Activated CD8-positive, alpha-beta memory T cell treated with anti-CD3 and anti-CD28 coated beads for 1 hour (primary cell): Measurements from ENCODE around the gene TFPI2.

ENCODE experiments used
- DNase-seq, 2 donors: peaks; one replicate each; pipeline ENCODE4 v3.0.0-alpha.2; 2020; ENCODE audit warnings: low read depth in 1 of 2; ENCODE audit errors: extremely low read depth in 1 of 2

TFPI2 gene

GRCh38 chr7:93910076-93910994 is 19.8 kb upstream of the TFPI2 start:
- DNase-seq: no peak

GRCh38 chr7:93906267-93906666 is 15.7 kb upstream of the TFPI2 start, which contains the start of gene GNGT1:
TSS of gene GNGT1 (plus strand) at chr7:93906567. CDS start at chr7:93906747, 180 bp downstream.
- no peak for DNase-seq

DNA sequence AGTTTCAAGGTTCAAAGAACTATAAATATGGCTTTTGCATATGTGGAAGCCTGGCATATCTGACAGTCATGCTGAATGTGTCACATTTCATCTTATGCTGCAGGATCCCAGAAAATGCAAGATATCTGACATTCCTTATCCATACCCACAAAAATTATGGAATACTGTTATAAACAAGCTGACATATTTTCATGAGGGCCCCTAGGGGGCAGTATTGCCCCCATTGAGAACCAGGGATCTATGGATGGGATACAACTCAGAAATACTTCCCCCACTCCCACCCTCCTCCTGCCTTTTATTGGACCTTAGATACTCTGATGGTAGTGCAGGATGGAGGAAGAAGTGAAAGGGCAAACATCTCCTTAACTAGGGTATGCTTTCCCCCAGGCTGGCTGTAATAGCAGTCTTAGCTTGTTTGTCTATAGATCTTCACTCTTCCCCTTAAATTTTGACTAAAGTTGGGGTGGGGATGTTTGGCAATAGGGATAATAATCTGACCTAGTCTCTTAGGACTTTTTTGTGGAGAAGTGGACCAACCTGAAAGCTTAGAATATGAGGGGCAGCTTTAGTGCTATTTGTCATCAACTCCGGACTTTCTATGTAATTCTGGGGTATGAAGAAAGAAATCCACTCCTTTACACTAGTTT is 12.3 kb upstream of the TFPI2 start:
- no peak for DNase-seq

- no peak for DNase-seq
These were observed 7.1 kb upstream of the TFPI2 start for GRCh38 chr7:93897680-93898079.

DNA sequence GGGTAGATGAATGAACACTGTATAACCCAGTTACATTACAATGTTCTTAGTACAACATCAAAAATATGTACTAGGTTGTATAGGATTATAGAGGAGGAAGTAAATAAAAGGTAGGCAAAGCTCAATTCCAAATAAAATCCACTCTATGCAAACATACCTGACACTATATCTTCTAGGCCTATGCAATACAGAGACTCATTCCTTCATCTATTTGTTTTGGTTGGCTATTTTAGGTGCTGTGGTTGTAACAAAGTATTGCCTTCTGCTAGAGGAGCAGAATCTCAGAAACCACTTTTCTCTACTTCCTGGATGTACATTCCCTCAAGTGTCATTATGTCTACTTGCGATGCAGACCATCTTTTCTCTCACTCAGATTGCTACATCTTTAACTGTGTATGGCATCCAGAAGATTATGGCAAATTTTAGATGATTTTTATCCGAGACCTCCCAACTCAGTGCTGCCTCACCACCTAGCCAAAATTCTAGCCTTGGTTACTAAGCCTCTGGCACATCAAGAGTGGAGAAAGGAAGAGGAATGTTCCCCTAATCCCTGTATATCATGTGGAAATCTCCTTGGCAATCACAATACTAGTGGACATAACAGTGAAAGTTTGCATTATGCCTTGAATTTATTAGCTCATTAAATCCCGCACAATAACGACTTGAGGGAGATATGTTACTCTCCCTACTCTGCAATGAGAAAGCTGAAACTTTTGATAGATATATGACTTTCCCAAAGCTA is 5.5 kb upstream of the TFPI2 start:
- DNase-seq: no peak

- DNase-seq: no peak
These were observed 4.5 kb upstream of the TFPI2 start for GRCh38 chr7:93894966-93895640.

DNA sequence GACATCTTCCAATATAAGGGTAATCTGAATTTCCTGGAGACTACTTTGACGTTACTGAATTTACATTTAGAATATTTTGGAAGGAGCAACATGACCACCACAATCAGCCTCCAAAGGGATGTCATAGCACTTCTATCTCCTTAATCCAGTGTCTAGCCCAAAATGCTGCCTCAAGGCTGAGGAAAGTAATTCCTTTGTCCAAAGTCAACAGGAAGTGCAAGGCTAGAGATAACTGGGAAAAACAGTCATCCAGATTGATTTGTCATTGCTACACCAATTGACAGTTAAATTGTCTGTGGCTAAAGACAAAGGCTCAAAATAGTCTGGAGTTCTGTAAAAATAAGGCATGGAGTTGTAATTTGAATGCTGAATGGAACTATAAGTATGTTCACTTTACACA is 3.9 kb upstream of the TFPI2 start:
- DNase-seq: no peak

DNA sequence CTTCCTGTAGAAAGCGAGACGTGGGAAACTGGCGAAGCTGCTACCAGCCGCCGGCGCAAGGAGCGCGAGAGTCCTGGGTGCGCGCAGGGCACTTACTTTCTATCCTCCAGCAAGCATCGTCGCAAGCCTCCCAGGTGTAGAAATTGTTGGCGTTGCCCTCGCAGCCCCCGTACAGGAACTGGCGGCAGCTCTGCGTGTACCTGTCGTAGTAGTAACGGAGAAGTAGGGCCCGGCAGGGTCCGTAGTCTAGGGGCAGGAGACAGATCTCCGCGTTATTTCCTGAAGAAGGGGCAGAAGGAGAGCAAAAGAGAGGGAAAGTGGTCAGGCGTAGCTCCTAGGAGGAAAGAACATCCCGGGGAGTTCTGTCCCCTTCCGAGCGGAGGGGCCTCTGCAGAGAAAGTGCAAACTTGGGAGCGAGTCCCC is 501 bp downstream of the TFPI2 start:
- DNase-seq: no peak

DNA sequence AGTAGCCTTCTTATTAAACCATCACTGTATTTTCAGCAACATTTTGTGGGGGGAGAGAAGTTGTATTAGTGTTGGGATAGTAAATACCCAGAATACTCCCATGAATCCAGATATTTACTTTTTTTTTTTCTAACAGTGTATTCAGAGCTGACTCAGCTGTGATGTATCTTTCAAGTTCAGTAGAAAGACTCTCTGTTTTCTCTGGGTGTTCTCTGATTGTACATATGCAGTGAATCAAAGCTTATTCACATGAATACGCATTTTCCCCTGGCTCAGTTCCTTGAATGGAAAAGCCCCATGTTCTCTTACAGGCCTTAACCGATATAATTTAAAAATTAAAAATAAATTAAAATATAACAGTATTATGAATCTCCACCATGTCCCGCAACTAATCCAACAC is 1.3 kb downstream of the TFPI2 start:
- DNase-seq: no peak

DNA sequence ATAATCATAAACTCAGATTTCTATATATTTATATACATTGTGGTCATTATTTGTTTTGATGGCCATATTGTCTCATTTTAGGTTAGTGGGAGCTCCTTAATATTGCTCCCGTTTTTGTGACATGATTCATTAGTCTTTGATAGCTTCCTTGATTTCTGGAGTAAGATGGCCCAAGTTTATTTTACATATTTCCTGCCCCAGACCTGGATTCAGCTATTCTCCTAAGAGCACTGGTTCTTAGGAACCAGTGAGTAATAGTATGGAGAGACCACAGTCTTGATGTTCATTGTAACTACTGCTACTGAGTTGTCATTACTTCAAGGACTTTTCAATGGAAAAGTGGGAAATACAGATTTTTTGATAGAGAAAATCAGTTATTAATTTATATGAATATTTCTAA is 6.0 kb downstream of the TFPI2 start:
- DNase-seq: no peak

- no peak for DNase-seq
These were observed 6.6 kb downstream of the TFPI2 start for GRCh38 chr7:93883917-93884345.

DNA sequence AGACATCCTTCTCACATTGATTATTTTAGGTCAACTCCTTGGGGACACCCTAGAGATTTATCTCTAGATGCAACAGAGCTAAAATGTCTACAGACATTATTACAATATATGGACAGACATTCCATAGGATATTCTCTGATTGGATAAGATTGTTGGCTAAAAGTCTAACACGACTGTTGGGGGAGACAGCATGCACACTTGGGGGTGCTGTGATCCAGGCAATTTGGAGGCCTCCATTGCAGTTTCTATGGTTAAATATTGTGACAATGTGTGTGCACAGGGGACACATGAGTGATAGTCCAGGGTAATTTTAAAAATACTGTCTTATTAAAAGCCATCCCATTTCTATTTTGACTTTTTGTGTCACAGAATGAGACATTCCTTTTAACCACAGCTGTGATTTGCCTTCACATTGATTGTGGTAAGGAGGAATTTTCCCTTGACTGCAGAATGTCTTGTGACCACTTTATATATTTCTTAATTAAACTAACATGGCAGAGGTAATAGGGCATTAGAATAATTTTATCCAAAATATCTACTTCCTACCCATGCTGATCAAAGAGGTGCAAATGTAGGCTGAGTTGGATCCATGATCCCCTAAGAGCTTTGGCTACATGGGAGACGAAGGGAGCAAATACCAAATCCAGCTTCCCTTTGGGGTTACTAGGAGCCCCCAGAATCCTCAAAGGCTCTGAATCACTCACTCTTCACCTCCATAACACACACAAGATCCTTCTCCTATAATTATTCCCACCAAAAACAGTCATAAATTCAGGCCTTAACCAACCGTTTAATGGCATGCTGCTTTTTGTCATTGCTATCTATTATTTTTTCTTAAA is 7.3 kb downstream of the TFPI2 start:
- no peak for DNase-seq

DNA sequence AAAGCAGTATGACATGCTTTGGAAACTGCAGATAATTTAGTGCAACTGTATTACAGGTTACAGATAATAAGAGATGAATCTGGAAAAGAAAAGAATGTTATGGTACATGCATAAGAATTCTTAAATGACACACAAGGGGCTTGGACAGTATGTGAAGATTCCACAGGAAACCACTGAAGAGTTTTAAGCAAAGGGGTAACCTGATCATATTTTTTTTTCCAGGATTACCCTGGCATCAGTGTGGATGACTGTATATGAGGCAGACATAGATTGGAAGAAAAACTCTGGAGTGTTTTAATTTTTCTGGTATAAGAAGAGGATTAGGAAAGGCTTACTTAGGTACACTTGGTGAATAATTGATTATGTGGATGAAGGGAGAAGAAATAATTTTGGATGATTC is 8.1 kb downstream of the TFPI2 start:
- no peak for DNase-seq

DNA sequence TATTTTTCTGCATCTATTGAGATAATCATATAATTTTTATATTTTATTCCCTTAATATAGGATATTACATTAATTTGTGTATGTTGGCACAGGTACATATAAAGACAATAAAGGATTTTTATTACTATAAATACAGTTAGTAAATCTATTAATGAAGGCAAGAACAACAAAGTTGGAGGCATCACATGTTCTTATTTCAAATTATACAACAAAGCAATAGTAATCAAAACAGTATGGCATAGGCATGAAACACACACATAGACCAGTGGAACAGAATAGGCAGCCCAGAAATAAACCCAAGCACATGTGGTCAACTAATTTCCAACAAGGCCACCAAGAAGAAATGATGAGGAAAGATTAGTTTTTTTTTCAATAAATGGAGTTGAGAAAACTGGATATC is 11.2 kb downstream of the TFPI2 start:
- no peak for DNase-seq

GRCh38 chr7:93877742-93878141 is 12.8 kb downstream of the TFPI2 start:
- no peak for DNase-seq

DNA sequence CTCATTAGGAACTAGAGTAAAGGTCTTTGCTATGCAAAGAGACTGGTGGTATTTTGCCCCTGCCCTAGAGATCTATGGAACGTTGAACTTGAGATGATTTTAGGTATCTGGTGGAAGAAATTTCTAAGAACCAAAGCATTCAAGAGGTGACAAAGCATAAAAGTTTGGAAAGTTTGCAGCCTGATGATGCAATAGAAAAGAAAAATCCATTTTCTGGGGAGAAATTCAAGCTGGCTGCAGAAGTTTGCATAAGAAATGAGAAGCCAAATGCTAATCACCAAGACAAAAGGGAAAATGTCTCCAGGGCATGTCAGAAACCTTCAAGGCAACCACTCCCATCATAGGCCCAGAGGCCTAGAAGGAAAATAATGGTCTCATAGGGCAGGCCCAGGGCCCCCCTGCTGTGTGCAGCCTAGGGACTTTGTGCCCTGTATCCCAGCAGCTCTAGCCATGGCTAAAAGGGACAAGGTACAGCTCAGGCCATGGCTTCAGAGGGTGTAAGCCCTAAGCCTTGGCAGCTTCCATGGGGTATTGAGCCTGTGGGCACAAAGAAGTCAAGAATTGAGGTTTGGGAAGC is 16.5 kb downstream of the TFPI2 start:
- DNase-seq: no peak

DNA sequence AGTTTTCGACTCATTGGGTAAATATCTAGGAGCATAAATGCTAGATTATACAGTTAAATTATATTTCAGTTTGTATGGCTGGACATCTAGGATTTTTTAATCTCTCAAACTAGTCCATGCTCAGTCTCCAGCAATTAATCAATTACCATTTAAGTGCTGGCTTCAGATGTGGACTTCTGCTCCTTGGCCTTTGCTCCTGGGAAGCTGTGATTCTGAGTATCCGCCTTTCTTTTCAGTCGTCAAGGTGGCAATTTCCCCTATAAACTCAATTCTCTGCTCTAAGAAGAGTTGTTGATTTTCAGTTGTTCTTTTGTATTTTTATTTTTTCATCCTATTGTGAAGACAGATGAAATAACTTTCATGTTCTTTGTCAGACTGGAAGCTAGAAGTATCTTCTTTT is 23.7 kb downstream of the TFPI2 start:
- no peak for DNase-seq

GRCh38 chr7:93862651-93863050 is 27.9 kb downstream of the TFPI2 start:
- DNase-seq: no peak

- DNase-seq: no peak
These were observed 29.1 kb downstream of the TFPI2 start for GRCh38 chr7:93861325-93861949.
